ENCODE measurements around the gene EXOC6B. TPM values are rescaled to one million over a fixed set of nuclear protein-coding genes. Genes with fewer than 3 reads are reported as not detected.

The EXOC6B gene
- total RNA-seq, 1 donor = 40.2 TPM

DNA sequence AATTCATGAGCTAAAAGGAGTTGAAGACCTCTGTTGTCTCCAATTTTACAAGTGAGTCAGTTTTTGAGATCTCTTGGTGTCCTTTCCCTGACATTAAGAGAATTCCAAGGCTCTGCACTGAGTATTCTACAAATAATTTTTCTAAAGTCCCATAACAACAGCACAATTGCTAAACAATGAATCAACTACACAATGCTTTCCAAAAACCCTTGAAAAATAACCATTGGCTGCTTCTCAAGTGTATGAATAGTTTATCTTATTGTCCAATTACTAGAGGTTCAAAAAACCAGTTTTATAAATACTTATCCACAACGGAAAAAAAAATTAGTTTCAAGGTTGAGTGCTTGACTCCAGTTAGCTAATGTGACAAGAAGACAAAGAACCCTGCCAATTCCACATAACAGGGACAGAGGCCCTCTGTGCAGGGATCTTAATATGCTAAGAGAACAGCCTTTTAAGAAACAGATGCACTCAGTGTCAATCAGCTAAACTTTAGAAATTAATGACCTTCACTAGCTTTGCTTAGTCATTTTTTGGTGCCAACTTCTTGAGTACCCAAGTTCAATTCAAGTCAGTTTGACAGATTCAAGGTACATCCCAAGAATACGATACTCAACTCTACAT, 411.6 kb downstream of the EXOC6B start:
- TF ChIP-seq, protein P1, sequence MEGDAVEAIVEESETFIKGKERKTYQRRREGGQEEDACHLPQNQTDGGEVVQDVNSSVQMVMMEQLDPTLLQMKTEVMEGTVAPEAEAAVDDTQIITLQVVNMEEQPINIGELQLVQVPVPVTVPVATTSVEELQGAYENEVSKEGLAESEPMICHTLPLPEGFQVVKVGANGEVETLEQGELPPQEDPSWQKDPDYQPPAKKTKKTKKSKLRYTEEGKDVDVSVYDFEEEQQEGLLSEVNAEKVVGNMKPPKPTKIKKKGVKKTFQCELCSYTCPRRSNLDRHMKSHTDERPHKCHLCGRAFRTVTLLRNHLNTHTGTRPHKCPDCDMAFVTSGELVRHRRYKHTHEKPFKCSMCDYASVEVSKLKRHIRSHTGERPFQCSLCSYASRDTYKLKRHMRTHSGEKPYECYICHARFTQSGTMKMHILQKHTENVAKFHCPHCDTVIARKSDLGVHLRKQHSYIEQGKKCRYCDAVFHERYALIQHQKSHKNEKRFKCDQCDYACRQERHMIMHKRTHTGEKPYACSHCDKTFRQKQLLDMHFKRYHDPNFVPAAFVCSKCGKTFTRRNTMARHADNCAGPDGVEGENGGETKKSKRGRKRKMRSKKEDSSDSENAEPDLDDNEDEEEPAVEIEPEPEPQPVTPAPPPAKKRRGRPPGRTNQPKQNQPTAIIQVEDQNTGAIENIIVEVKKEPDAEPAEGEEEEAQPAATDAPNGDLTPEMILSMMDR (IDR thresholded peaks at IDR 0.05; ENCODE audit: insufficient read depth, low read depth, low read length) = no peak
- DNase-seq (ENCODE audit: low read depth) = no peak
- H3K4me3 ChIP-seq (ENCODE audit: low read depth, low read length) = no peak overlapping the region

DNA sequence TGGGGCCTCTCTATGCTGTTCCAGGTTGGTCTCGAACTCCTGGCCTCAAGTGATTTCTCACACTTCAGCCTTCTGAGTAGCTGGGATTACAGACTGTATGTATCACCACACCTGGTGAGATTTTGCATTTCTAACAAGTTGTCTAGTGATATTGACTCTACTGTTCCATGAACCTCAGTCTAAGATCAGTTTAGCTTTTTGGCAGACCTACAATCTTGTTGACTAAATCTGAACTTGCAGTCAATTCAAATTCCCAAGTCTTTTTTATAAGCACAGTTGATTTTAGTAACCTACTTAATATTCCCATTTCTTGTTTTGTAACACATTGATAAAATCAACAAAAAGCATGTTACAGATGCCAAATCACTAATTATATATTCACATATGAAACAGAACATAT, 412.1 kb downstream of the EXOC6B start:
- no peak overlapping the region for H3K4me3 ChIP-seq (ENCODE audit: low read depth, low read length)
- DNase-seq (ENCODE audit: low read depth) = no peak
- TF ChIP-seq, protein P1 (IDR thresholded peaks at IDR 0.05; ENCODE audit: insufficient read depth, low read depth, low read length) = no peak

DNA sequence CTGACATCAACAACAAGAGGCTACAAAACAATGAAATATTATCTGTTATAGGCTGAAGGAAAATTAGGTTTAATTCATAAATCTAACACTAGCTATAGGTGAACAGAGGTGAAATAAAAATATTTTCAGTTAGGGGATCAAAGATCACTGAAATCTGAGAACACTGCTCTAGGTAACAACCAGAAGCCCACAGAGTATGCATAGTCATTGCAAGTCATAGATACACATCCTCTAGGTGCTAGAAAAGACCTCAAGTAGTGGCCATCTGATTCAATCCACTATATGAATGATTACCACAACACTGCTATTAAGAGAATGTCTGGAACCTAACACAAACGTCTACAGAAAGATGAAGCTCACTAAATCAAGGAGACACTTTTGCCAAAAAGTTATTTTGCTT, 413.6 kb downstream of the EXOC6B start:
- TF ChIP-seq, protein P1 (IDR thresholded peaks at IDR 0.05; ENCODE audit: insufficient read depth, low read depth, low read length) = no peak

DNA sequence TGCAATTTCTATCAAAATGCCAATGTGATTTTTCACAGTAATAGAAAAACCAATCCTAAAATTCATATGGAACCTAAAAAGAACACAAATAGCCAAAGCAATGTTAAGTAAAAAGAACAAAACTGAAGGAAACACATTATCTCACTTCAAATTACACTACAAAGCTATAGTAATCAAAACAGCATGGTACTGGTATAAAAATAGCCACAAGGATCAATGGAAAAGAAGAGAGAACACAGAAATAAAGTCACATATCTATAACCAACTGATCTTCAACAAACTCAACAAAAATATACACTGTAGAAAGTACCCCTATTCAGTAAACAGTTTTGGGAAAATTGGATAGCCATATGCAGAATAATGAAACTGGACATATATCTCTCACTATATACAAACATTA, 426.0 kb downstream of the EXOC6B start:
- TF ChIP-seq, protein P1 (IDR thresholded peaks at IDR 0.05; ENCODE audit: insufficient read depth, low read depth, low read length) = no peak
- no peak for DNase-seq (ENCODE audit: low read depth)
- no peak overlapping the region for H3K4me3 ChIP-seq (ENCODE audit: low read depth, low read length)

More for the DNA sequence above, 413.6 kb downstream of the EXOC6B start:
- DNase-seq (ENCODE audit: low read depth) = no peak
- no peak overlapping the region for H3K4me3 ChIP-seq (ENCODE audit: low read depth, low read length)

DNA sequence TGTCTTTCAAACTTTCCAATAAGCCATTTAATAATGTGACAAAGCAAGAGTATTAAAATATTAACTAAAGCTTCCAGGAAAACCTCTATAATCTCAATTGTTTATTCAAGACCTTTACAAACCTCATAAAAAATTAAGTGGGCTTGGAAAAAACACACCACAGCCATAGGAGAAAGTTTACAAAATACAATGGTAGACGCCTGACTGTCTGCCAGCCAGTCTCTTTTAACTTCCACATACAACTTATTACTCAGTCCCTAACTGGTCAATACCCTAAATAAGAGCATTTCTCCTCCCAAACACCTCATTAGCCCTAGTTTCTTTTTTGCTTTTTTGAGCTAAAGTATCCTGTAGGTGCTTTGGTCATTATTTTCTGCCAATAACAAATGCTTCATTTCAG, 430.7 kb downstream of the EXOC6B start:
- DNase-seq (ENCODE audit: low read depth) = peak; percentile 7
- TF ChIP-seq, protein P1 (IDR thresholded peaks at IDR 0.05; ENCODE audit: insufficient read depth, low read depth, low read length) = no peak
- no peak overlapping the region for H3K4me3 ChIP-seq (ENCODE audit: low read depth, low read length)

DNA sequence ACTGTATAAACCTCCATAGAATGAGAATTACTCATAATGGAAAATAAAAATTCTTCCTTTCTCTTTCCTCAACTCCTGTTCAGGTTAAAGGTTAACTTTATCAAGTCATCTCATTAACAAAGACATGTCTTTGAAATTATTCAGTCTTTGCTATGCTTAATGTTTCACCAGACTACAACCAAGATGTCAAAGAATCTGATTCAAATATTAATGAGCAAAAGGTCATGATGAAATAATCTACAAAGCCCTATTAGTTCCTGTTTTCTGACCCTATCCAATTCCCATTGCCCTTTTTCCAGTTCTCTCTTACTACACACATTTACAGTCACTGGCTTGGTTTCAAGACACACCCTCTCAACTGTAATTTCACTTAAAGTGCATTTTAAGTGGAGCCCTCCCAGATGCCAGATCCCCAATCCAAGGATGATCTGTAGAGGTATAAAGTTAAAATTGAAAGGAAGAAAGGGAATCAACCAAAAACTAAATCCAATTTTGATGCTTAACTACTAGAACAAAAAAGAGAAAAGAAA, 431.2 kb downstream of the EXOC6B start:
- no peak overlapping the region for H3K4me3 ChIP-seq (ENCODE audit: low read depth, low read length)
- DNase-seq (ENCODE audit: low read depth) = peak; percentile 2
- TF ChIP-seq, protein P1 (IDR thresholded peaks at IDR 0.05; ENCODE audit: insufficient read depth, low read depth, low read length) = no peak

DNA sequence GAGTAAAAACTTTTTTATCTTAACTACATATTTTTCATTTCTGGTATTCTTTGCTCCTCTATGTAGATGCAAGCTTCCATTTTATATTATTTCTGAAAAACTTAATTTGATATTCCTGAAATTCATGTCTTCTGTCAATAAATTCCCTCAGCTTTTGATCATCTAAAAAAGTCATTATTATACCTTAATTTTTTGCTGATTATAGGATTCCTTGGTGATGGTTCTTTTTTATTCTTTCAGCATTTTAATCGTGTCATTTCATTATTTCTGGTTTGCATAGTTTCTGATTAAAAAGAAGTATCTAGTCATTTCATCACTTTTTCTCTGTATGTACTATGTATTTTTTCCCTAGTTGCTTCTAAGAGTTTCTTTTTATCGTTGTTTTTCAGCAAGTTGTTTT, 436.4 kb downstream of the EXOC6B start:
- no peak overlapping the region for H3K4me3 ChIP-seq (ENCODE audit: low read depth, low read length)
- TF ChIP-seq, protein P1 (IDR thresholded peaks at IDR 0.05; ENCODE audit: insufficient read depth, low read depth, low read length) = no peak
- DNase-seq (ENCODE audit: low read depth) = no peak
